CD14-positive monocyte (primary cell): Measurements from ENCODE around the gene PKMYT1. TPM values are rescaled to one million over a fixed set of nuclear protein-coding genes. Genes with fewer than 3 reads are reported as not detected.
A peak's percentile ranks its signal among the peaks of the same experiment; 100 is the strongest.

ENCODE experiments used
- DNase-seq, 3 donors: peaks; one replicate each; pipeline ENCODE4 v3.0.0-alpha.2; 2011 to 2022
- H2AFZ ChIP-seq: 2 replicates; pipeline ENCODE4 v1.6.0; 2012; ENCODE audit warnings: mild to moderate bottlenecking, low read depth, low read length, inconsistent platforms; ENCODE audit not compliant: insufficient read depth, poor library complexity, severe bottlenecking
- H3K27ac ChIP-seq, 2 donors: 1 replicate in 1 of 2; 2 replicates in 1 of 2; pipeline ENCODE4 v1.5.1; 2012 to 2013; ENCODE audit warnings: low read length in 2 of 2, control low read depth in 1 of 2, inconsistent platforms in 1 of 2, low read depth in 1 of 2, mild to moderate bottlenecking in 1 of 2
- H3K27me3 ChIP-seq, 2 donors: one replicate each; pipeline versions ENCODE4 v1.6.0 to v1.6.1; 2011 to 2013; ENCODE audit warnings: low read length in 2 of 2; ENCODE audit not compliant: control insufficient read depth in 2 of 2, insufficient read depth in 2 of 2
- H3K36me3 ChIP-seq, 2 donors: replicated peaks in 1 of 2; 1 replicate in 1 of 2; 2 replicates in 1 of 2; pipeline versions ENCODE4 v1.5.1 to v1.6.1; 2012 to 2013; ENCODE audit warnings: low read length in 2 of 2, control low read depth in 1 of 2, inconsistent platforms in 1 of 2, mild to moderate bottlenecking in 1 of 2; ENCODE audit not compliant: insufficient read depth in 2 of 2, control insufficient read depth in 1 of 2
- H3K4me1 ChIP-seq, 2 donors: 1 replicate in 1 of 2; 2 replicates in 1 of 2; pipeline versions ENCODE4 v1.5.1 to v1.6.1; 2012 to 2013; ENCODE audit warnings: low read length in 2 of 2, control low read depth in 1 of 2, inconsistent platforms in 1 of 2, mild to moderate bottlenecking in 1 of 2, moderate library complexity in 1 of 2; ENCODE audit not compliant: insufficient read depth in 2 of 2, control insufficient read depth in 1 of 2
- H3K4me2 ChIP-seq: replicated peaks from 2 replicates; pipeline ENCODE3; 2012; ENCODE audit warnings: low read length, moderate library complexity, mild to moderate bottlenecking; ENCODE audit not compliant: poor library complexity, severe bottlenecking; ENCODE audit errors: extremely low read depth
- H3K4me3 ChIP-seq, 3 experiments: fragments of 200-600 bp in 1 of 3; sonication (generic) in 1 of 3; replicated peaks in 1 of 3; 1 replicate in 2 of 3; 2 replicates in 1 of 3; pipeline ENCODE4 v1.5.1; 2011 to 2013; ENCODE audit warnings: low read length in 3 of 3, mild to moderate bottlenecking in 3 of 3, control low read depth in 2 of 3, low read depth in 2 of 3, inconsistent platforms in 1 of 3, moderate library complexity in 1 of 3
- H3K79me2 ChIP-seq: 2 replicates; pipeline ENCODE4 v1.6.0; 2012; ENCODE audit warnings: mild to moderate bottlenecking, control low read depth, inconsistent platforms, low read length, moderate library complexity; ENCODE audit not compliant: insufficient read depth
- H3K9ac ChIP-seq: 2 replicates; pipeline ENCODE4 v1.6.0; 2017; ENCODE audit warnings: low read length, mild to moderate bottlenecking; ENCODE audit not compliant: insufficient read depth, poor library complexity, severe bottlenecking
- H3K9me3 ChIP-seq, 2 donors: replicated peaks in 1 of 2; 1 replicate in 1 of 2; 2 replicates in 1 of 2; pipeline versions ENCODE4 v1.5.1 to v1.6.1; 2012 to 2013; ENCODE audit warnings: low read length in 2 of 2, control low read depth in 1 of 2; ENCODE audit not compliant: control insufficient read depth in 1 of 2, insufficient read depth in 1 of 2
- H4K20me1 ChIP-seq: 2 replicates; pipeline ENCODE4 v1.6.0; 2012; ENCODE audit warnings: mild to moderate bottlenecking, low read length, control low read depth, moderate library complexity; ENCODE audit not compliant: insufficient read depth
- H3K27ac Mint-ChIP-seq, 7 donors: one replicate each; pipeline ENCODE4 v1.8.0; 2020; ENCODE audit warnings: mild to moderate bottlenecking in 7 of 7, mixed read lengths in 7 of 7, moderate library complexity in 6 of 7, inconsistent platforms in 2 of 7
- H3K27me3 Mint-ChIP-seq, 3 donors: one replicate each; pipeline ENCODE4 v1.8.0; 2021 to 2022; ENCODE audit warnings: low read depth in 3 of 3, mild to moderate bottlenecking in 3 of 3, mixed read lengths in 3 of 3, moderate library complexity in 3 of 3, inconsistent platforms in 1 of 3
- H3K36me3 Mint-ChIP-seq, 2 donors: one replicate each; pipeline ENCODE4 v1.8.0; 2020; ENCODE audit warnings: mixed read lengths in 2 of 2, inconsistent platforms in 1 of 2, mild to moderate bottlenecking in 1 of 2
- H3K4me1 Mint-ChIP-seq: one replicate; pipeline ENCODE4 v1.8.0; 2020; ENCODE audit warnings: mild to moderate bottlenecking, mixed read lengths
- H3K4me3 Mint-ChIP-seq, 2 donors: one replicate each; pipeline ENCODE4 v1.8.0; 2020; ENCODE audit warnings: mild to moderate bottlenecking in 2 of 2, mixed read lengths in 2 of 2, moderate library complexity in 1 of 2
- H3K9me3 Mint-ChIP-seq, 7 donors: one replicate each; pipeline ENCODE4 v1.8.0; 2020 to 2022; ENCODE audit warnings: mixed read lengths in 7 of 7, mild to moderate bottlenecking in 6 of 7, moderate library complexity in 6 of 7, inconsistent platforms in 2 of 7
- WGBS: methylation state at CpG from one replicate; pipeline ENCODE4 v1.1.5; 2013; ENCODE audit warnings: missing lambda C conversion rate; ENCODE audit not compliant: insufficient coverage; 5-methylcytosine and 5-hydroxymethylcytosine counted together
- intact Hi-C, 2 donors: fragments of 100-400 bp; cut with micrococcal nuclease; formaldehyde crosslinking; loops; one replicate each; pipeline versions ENCODE4 v1.15.0 to v1.15.1; 2023
- polyA plus RNA-seq, 3 donors: library from polyadenylated mRNA; depleted of rRNA in 1 of 3; unstranded in 2 of 3; stranded (reverse) in 1 of 3; fragments of 300-500 nt in 2 of 3; fragments of >200 nt in 1 of 3; fragmentation: Illumina TruSeq in 2 of 3; gene quantifications; 1 replicate in 2 of 3; 2 replicates in 1 of 3; pipeline ENCODE4 v1.2.3, GENCODE V29; 2012 to 2021
- TF ChIP-seq, protein P1 (sequence below): fragments of 200-600 bp; IDR thresholded peaks from one replicate; pipeline ENCODE4 v1.8.0; 2022; ENCODE audit warnings: antibody characterized with exemption, mild to moderate bottlenecking

Gene PKMYT1
- polyA plus RNA-seq, 3 donors, result 0.39 to 3.2 (median 3.0) TPM

DNA sequence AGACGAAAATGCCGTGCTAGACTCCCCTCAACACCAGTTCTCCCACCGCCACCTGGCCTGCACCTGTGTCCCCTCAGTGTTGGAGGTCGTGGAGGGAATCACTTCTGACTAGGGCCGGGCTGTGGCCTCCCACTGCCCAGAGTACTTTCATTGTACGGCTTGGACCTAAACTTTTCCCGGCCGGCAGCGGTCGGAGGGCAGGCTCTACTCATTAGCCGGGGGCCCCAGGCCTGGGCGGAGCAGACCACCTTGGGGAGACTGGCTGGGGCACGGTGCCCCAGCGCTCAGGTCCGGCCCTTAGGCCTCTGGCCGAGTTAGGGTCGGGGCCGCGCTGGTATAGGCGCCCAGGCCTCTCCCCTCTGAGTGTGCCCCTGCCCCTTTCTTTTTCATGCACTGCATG, 37.1 kb upstream of the PKMYT1 start:
- H3K9ac ChIP-seq, result no peak overlapping the region
- no peak overlapping the region for H3K27ac ChIP-seq
- 95% methylated on average over 19 of the region's 20 CpGs for WGBS
- no peaks in the 10 kb centered on the region for H3K9me3 ChIP-seq
- H3K4me3 ChIP-seq, result no peak overlapping the region
- Mint-ChIP-seq H3K27ac (no peak overlapping the region), H3K36me3 (no peaks in the 10 kb centered on the region), H3K4me3 (no peak overlapping the region), H3K4me1 (peaks cover 31% of the 10 kb centered on the region), H3K27me3 (peaks cover 38 to 57% (median 40%) of the 10 kb centered on the region in 3 donors), H3K9me3 (peaks cover 0 to 6% (median 0%) of the 10 kb centered on the region in 7 donors)
- intact Hi-C loops, result no loop called here
- H3K4me1 ChIP-seq, result peaks cover 37 to 40% of the 10 kb centered on the region in 2 donors
- TF ChIP-seq, protein P1, sequence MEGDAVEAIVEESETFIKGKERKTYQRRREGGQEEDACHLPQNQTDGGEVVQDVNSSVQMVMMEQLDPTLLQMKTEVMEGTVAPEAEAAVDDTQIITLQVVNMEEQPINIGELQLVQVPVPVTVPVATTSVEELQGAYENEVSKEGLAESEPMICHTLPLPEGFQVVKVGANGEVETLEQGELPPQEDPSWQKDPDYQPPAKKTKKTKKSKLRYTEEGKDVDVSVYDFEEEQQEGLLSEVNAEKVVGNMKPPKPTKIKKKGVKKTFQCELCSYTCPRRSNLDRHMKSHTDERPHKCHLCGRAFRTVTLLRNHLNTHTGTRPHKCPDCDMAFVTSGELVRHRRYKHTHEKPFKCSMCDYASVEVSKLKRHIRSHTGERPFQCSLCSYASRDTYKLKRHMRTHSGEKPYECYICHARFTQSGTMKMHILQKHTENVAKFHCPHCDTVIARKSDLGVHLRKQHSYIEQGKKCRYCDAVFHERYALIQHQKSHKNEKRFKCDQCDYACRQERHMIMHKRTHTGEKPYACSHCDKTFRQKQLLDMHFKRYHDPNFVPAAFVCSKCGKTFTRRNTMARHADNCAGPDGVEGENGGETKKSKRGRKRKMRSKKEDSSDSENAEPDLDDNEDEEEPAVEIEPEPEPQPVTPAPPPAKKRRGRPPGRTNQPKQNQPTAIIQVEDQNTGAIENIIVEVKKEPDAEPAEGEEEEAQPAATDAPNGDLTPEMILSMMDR, result no peak
- H3K36me3 ChIP-seq, result no peaks in the 10 kb centered on the region
- no peak overlapping the region for H3K4me2 ChIP-seq
- peaks cover 20% of the 10 kb centered on the region for H4K20me1 ChIP-seq
- DNase-seq, result no peak
- peaks cover 0 to 43% of the 10 kb centered on the region in 2 donors for H3K27me3 ChIP-seq
- H3K79me2 ChIP-seq, result no peaks in the 10 kb centered on the region
- H2AFZ ChIP-seq, result no peak overlapping the region

DNA sequence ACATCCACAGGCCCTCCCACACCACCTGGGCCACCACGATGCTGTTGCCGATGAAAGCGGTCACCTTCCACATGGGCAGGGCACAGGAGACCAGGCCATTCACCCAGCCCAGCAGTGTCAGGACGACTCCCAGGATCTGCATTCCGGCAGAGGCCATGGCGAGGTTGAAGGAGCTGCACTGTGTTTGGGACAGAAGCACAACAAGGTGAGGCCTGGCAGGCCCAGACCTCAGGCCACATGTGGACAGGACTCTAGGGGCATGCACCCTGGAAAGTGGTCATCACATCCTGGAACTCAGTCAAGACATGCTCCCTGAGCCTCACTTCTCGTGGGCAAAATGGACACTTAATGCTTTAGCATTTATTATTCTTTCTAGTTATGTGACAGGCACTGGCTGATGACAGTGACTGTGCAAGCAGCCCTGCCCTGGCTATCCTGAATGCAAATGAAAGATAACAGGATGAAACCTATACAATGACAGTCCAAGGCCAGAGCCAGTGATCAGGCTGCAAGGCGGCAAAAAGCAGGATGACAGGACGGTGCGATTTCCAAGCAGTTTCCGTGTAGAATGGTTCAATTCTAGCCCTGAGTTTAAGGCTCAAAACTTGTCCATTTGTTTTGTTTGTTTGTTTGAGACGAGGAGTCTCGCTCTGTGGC, 35.7 kb upstream of the PKMYT1 start:
- Mint-ChIP-seq H3K36me3 (no peaks in the 10 kb centered on the region), H3K27ac (peak overlapping the region in 1 of 7 donors; percentile 27), H3K27me3 (peaks cover 45 to 70% (median 54%) of the 10 kb centered on the region in 3 donors), H3K4me1 (peaks cover 22% of the 10 kb centered on the region), H3K4me3 (no peak overlapping the region), H3K9me3 (peaks cover 0 to 4% (median 0%) of the 10 kb centered on the region in 7 donors)
- intact Hi-C loops, result loop anchor here in 1 of 2 donors (2.0 kb wide), 1 partner anchor 15 kb away; no protein-coding TSS in a partner anchor
- Histone ChIP-seq H3K4me2 (no peak overlapping the region), H3K79me2 (no peaks in the 10 kb centered on the region), H3K4me1 (peaks cover 23 to 27% of the 10 kb centered on the region in 2 donors), H3K27ac (no peak overlapping the region), H3K27me3 (peaks cover 0 to 51% of the 10 kb centered on the region in 2 donors), H3K4me3 (no peak overlapping the region), H2AFZ (no peak overlapping the region), H3K9me3 (no peaks in the 10 kb centered on the region), H3K36me3 (no peaks in the 10 kb centered on the region), H4K20me1 (peaks cover 6% of the 10 kb centered on the region), H3K9ac (no peak overlapping the region)
- WGBS, result 98% methylated on average over 9 of the region's 13 CpGs
- TF ChIP-seq, protein P1, result no peak
- no peak for DNase-seq
